Breast epithelium (tissue), 3 donors: ENCODE results near the gene THADA.

Source experiments
- POLR2A ChIP-seq: fragments of 450-650 bp; IDR thresholded peaks from one replicate; pipeline ENCODE4 v1.6.1; 2016; ENCODE audit warnings: antibody characterized with exemption, mild to moderate bottlenecking, moderate library complexity
- TF ChIP-seq, protein P1 (sequence below), 3 donors: fragments of 450-650 bp; IDR thresholded peaks; one replicate each; pipeline ENCODE4 v1.5.1; 2016 to 2017; ENCODE audit warnings: antibody characterized with exemption in 3 of 3, mild to moderate bottlenecking in 3 of 3, moderate library complexity in 3 of 3

DNA sequence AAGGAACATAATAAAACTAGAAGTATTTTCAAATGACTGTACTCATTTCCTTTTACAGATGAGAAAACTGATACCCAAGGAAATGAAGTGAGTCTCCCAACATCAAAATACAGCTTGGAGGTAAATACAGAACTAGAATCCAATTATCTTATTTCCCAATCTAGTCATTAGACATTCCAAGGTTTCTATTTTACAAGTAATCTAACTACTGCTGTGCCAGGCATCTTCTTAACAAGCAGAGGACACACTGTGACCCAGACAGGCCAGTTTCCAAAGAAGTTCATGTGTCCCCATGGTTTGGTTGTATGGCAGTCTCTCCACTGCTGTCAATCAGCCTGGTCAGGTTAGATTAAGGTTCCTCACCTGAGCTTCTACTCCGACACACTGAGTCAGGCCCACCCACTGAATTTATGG, 143.5 kb downstream of the THADA start:
- TF ChIP-seq, protein P1, sequence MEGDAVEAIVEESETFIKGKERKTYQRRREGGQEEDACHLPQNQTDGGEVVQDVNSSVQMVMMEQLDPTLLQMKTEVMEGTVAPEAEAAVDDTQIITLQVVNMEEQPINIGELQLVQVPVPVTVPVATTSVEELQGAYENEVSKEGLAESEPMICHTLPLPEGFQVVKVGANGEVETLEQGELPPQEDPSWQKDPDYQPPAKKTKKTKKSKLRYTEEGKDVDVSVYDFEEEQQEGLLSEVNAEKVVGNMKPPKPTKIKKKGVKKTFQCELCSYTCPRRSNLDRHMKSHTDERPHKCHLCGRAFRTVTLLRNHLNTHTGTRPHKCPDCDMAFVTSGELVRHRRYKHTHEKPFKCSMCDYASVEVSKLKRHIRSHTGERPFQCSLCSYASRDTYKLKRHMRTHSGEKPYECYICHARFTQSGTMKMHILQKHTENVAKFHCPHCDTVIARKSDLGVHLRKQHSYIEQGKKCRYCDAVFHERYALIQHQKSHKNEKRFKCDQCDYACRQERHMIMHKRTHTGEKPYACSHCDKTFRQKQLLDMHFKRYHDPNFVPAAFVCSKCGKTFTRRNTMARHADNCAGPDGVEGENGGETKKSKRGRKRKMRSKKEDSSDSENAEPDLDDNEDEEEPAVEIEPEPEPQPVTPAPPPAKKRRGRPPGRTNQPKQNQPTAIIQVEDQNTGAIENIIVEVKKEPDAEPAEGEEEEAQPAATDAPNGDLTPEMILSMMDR (IDR thresholded peaks at IDR 0.05) = no peak
- no peak for TF ChIP-seq POLR2A
